GM13976 (cell line): Measurements from ENCODE around the gene FAM107B.

Source experiments
- DNase-seq: peaks from one replicate; pipeline ENCODE4 v3.0.0; 2012; ENCODE audit warnings: low spot score
- CTCF ChIP-seq: IDR thresholded peaks from 2 replicates; pipeline ENCODE4 v1.5.1; 2012; ENCODE audit warnings: borderline replicate concordance, mild to moderate bottlenecking; ENCODE audit not compliant: insufficient read depth; ENCODE audit errors: extremely low read depth, missing control alignments, control extremely low read depth
- in situ Hi-C: fragments of 300-500 bp; cut with MboI; formaldehyde crosslinking; loops from one replicate; pipeline ENCODE4 v1.12.0; 2022; ENCODE audit warnings: low sequenced_read_pairs, mixed read lengths, inconsistent platforms; ENCODE audit not compliant: unreplicated experiment

The FAM107B gene

GRCh38 chr10:14728346-14728745 lies 46.4 kb downstream of the FAM107B start:
- no peak for TF ChIP-seq CTCF
- in situ Hi-C loops = no loop called here
- no peak for DNase-seq

GRCh38 chr10:14727924-14728323 lies 46.8 kb downstream of the FAM107B start:
- TF ChIP-seq CTCF = no peak
- in situ Hi-C loops = no loop called here
- DNase-seq = no peak

- TF ChIP-seq CTCF = no peak
- in situ Hi-C loops = no loop called here
- no peak for DNase-seq
These were observed 47.2 kb downstream of the FAM107B start for GRCh38 chr10:14727465-14727864.

GRCh38 chr10:14724931-14725330 lies 49.8 kb downstream of the FAM107B start:
- in situ Hi-C loops = no loop called here
- TF ChIP-seq CTCF = no peak
- DNase-seq = no peak

GRCh38 chr10:14723052-14723689 lies 51.5 kb downstream of the FAM107B start:
- DNase-seq = no peak
- no peak for TF ChIP-seq CTCF
- in situ Hi-C loops = no loop called here

GRCh38 chr10:14717552-14717951 lies 57.1 kb downstream of the FAM107B start:
- TF ChIP-seq CTCF = no peak
- no peak for DNase-seq
- in situ Hi-C loops = no loop called here
